Ovary (tissue), 3 donors: ENCODE data around the gene TTC23.

ENCODE experiments used
- CTCF ChIP-seq, 3 donors: fragments of 450-650 bp in 2 of 3; fragments of 200-600 bp in 1 of 3; IDR thresholded peaks; one replicate each; pipeline versions ENCODE4 v1.5.1 to v1.8.0; 2016 to 2022; ENCODE audit warnings: antibody characterized with exemption in 3 of 3, mild to moderate bottlenecking in 1 of 3
- POLR2A ChIP-seq: fragments of 450-650 bp; IDR thresholded peaks from one replicate; pipeline ENCODE4 v1.6.1; 2017; ENCODE audit warnings: antibody characterized with exemption, mild to moderate bottlenecking, moderate library complexity
- donor health status: DM: no; HTN: no; CAD: no.

- TF ChIP-seq CTCF (IDR thresholded peaks at IDR 0.05) (no peak), POLR2A (no peak)
Observed at GRCh38 chr15:99105514-99106341, 143.7 kb downstream of the TTC23 start.
